Measurements from ENCODE around the gene CNTLN.

CNTLN gene

DNA sequence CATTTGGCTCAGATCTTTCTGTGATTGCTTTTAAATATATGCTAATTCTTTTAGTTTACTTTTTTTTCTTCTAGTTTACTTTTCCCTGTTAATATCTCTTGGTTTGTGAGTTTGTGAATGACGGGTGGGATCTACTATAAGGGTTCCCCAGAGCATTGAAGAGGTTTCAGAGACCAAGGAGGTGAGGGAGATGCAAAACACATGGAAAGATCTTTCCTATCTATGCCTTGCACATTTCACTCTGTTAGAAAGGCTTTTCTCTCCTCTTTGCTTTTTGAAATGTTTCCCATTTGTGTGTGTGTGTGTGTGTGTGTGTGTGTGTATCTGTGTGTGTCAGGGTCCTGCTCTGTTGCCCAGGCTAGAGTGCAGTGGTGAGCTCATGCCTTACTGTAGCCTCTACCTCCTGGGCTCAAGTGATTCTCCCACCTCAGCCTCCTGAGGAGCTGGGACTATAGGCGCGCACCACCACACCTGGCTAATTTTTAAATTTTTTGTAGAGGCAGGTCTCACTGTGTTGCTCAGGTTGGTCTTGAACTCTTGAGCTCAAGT, 50.7 kb downstream of the CNTLN start:
- H3K9me2 ChIP-seq (ENCODE audit: low read depth, low read length) = no peaks in the 10 kb centered on the region
- TF ChIP-seq, protein P1, sequence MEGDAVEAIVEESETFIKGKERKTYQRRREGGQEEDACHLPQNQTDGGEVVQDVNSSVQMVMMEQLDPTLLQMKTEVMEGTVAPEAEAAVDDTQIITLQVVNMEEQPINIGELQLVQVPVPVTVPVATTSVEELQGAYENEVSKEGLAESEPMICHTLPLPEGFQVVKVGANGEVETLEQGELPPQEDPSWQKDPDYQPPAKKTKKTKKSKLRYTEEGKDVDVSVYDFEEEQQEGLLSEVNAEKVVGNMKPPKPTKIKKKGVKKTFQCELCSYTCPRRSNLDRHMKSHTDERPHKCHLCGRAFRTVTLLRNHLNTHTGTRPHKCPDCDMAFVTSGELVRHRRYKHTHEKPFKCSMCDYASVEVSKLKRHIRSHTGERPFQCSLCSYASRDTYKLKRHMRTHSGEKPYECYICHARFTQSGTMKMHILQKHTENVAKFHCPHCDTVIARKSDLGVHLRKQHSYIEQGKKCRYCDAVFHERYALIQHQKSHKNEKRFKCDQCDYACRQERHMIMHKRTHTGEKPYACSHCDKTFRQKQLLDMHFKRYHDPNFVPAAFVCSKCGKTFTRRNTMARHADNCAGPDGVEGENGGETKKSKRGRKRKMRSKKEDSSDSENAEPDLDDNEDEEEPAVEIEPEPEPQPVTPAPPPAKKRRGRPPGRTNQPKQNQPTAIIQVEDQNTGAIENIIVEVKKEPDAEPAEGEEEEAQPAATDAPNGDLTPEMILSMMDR (IDR thresholded peaks at IDR 0.05; ENCODE audit: low read length) = no peak
- TF ChIP-seq EZH2 (IDR thresholded peaks at IDR 0.05; ENCODE audit: borderline replicate concordance, low read length) = no peak
- 0 out of 2 replicates have a peak, but pooled peaks cover 2% of the 10 kb centered on the region for H3K79me2 ChIP-seq (ENCODE audit: insufficient read depth, low read length)
- H3K4me3 ChIP-seq (ENCODE audit: low read depth, low read length, poor library complexity, severe bottlenecking) = no peak overlapping the region
- no peaks in the 10 kb centered on the region for H3K36me3 ChIP-seq (ENCODE audit: insufficient read depth, low read length)
- no peak overlapping the region for H2AFZ ChIP-seq (ENCODE audit: low read length)
- no peaks in the 10 kb centered on the region for H3K27me3 ChIP-seq (ENCODE audit: insufficient read depth, low read length)
- no peak overlapping the region for H3K9ac ChIP-seq (ENCODE audit: low read length)
- no peak overlapping the region for H3K27ac ChIP-seq (ENCODE audit: low read depth, low read length, poor library complexity, severe bottlenecking)
- no peaks in the 10 kb centered on the region for H3K4me1 ChIP-seq (ENCODE audit: insufficient read depth, low read length, severe bottlenecking)
- H3K4me2 ChIP-seq (ENCODE audit: low read length) = no peak overlapping the region
- H4K20me1 ChIP-seq (ENCODE audit: insufficient read depth, low read length) = no peaks in the 10 kb centered on the region
- H3K9me3 ChIP-seq (ENCODE audit: low read length) = no peaks in the 10 kb centered on the region
- H3F3A ChIP-seq (ENCODE audit: insufficient read depth, low read length) = no peaks in the 10 kb centered on the region

DNA sequence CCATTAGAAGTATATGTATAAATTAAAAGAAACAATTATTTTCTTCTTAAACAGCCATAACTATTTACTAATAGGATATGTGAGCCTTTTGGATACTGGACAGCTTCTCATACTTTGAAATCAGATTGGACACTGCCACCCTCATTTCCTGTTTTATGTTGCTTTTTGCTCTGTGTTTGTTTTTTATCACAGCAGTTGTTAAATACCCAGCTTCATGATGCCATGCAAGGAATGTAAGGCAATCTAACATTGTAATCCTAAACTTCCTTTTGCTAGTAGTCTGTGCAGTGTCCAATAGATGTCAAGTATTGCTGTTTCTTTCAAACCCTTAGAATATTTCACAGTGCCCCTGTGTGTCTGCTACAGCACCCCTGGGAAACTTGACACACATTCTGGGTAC, 56.2 kb downstream of the CNTLN start:
- H3K79me2 ChIP-seq (ENCODE audit: insufficient read depth, low read length) = 0 out of 2 replicates have a peak, but pooled peaks cover 2% of the 10 kb centered on the region

DNA sequence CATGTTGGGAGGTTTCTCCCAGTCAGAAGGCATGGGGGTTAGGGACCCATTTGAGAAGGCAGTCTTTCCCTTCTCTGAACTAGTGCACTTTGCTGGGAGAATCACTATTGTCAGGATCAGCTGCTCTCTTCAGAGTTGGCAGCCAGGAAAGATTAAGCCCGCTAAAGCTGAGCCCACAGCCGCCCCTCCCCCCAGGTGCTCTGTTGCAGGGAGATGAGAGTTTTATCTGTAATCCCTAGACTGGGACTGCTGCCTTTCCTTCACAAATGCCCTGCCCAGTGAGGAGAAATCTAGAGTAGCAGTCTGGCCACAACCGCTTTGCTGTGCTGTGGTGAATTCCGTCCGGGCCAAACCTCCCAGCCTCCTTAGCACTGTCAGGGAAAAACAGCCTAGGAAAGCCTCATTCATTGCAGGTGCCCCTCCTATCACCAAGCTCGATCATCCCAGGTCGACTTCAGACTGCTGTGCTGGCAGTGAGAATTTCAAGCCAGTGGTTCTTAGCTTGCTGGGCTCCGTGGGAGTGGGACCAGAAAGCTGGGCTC, 69.8 kb downstream of the CNTLN start:
- H4K20me1 ChIP-seq (ENCODE audit: insufficient read depth, low read length) = no peaks in the 10 kb centered on the region
- H3K27me3 ChIP-seq (ENCODE audit: insufficient read depth, low read length) = no peaks in the 10 kb centered on the region
- H3K4me2 ChIP-seq (ENCODE audit: low read length) = no peak overlapping the region
- H3K4me1 ChIP-seq (ENCODE audit: insufficient read depth, low read length, severe bottlenecking) = no peaks in the 10 kb centered on the region
- TF ChIP-seq, protein P1 (IDR thresholded peaks at IDR 0.05; ENCODE audit: low read length) = no peak
- no peak for TF ChIP-seq EZH2 (IDR thresholded peaks at IDR 0.05; ENCODE audit: borderline replicate concordance, low read length)
- no peaks in the 10 kb centered on the region for H3F3A ChIP-seq (ENCODE audit: insufficient read depth, low read length)
- no peak overlapping the region for H3K4me3 ChIP-seq (ENCODE audit: low read depth, low read length, poor library complexity, severe bottlenecking)
- H3K36me3 ChIP-seq (ENCODE audit: insufficient read depth, low read length) = no peaks in the 10 kb centered on the region
- no peaks in the 10 kb centered on the region for H3K79me2 ChIP-seq (ENCODE audit: insufficient read depth, low read length)
- H3K9me3 ChIP-seq (ENCODE audit: low read length) = no peaks in the 10 kb centered on the region
- no peak overlapping the region for H3K9ac ChIP-seq (ENCODE audit: low read length)
- H2AFZ ChIP-seq (ENCODE audit: low read length) = no peak overlapping the region
- no peaks in the 10 kb centered on the region for H3K9me2 ChIP-seq (ENCODE audit: low read depth, low read length)
- H3K27ac ChIP-seq (ENCODE audit: low read depth, low read length, poor library complexity, severe bottlenecking) = no peak overlapping the region

More for the DNA sequence above, 56.2 kb downstream of the CNTLN start:
- no peaks in the 10 kb centered on the region for H3K27me3 ChIP-seq (ENCODE audit: insufficient read depth, low read length)
- H3K9ac ChIP-seq (ENCODE audit: low read length) = no peak overlapping the region
- no peak overlapping the region for H3K27ac ChIP-seq (ENCODE audit: low read depth, low read length, poor library complexity, severe bottlenecking)
- no peak overlapping the region for H3K4me2 ChIP-seq (ENCODE audit: low read length)
- H3K9me3 ChIP-seq (ENCODE audit: low read length) = no peaks in the 10 kb centered on the region
- H3F3A ChIP-seq (ENCODE audit: insufficient read depth, low read length) = no peaks in the 10 kb centered on the region
- H3K4me3 ChIP-seq (ENCODE audit: low read depth, low read length, poor library complexity, severe bottlenecking) = no peak overlapping the region
- H3K36me3 ChIP-seq (ENCODE audit: insufficient read depth, low read length) = no peaks in the 10 kb centered on the region
- H2AFZ ChIP-seq (ENCODE audit: low read length) = no peak overlapping the region
- no peaks in the 10 kb centered on the region for H3K9me2 ChIP-seq (ENCODE audit: low read depth, low read length)
- H4K20me1 ChIP-seq (ENCODE audit: insufficient read depth, low read length) = no peaks in the 10 kb centered on the region
- TF ChIP-seq EZH2 (IDR thresholded peaks at IDR 0.05; ENCODE audit: borderline replicate concordance, low read length) = no peak
- TF ChIP-seq, protein P1 (IDR thresholded peaks at IDR 0.05; ENCODE audit: low read length) = no peak
- no peaks in the 10 kb centered on the region for H3K4me1 ChIP-seq (ENCODE audit: insufficient read depth, low read length, severe bottlenecking)

All from OCI-LY1 (cell line).